Renal pelvis (tissue), 4 donors: ENCODE results near the gene PTGDR2. TPM values are rescaled to one million over a fixed set of nuclear protein-coding genes. Genes with fewer than 3 reads are reported as not detected.

Experiments used
- DNase-seq: peaks from one replicate; pipeline ENCODE4 v3.0.0-alpha.2; 2013
- polyA plus RNA-seq, 3 donors: library from polyadenylated mRNA; unstranded; fragments of 120-200 nt; gene quantifications; one replicate each; pipeline ENCODE4 v1.2.1, GENCODE V29; 2013; ENCODE audit not compliant: insufficient read length in 3 of 3

PTGDR2 gene
- polyA plus RNA-seq, 3 donors = 0.16 to 0.34 (median 0.24) TPM

DNA sequence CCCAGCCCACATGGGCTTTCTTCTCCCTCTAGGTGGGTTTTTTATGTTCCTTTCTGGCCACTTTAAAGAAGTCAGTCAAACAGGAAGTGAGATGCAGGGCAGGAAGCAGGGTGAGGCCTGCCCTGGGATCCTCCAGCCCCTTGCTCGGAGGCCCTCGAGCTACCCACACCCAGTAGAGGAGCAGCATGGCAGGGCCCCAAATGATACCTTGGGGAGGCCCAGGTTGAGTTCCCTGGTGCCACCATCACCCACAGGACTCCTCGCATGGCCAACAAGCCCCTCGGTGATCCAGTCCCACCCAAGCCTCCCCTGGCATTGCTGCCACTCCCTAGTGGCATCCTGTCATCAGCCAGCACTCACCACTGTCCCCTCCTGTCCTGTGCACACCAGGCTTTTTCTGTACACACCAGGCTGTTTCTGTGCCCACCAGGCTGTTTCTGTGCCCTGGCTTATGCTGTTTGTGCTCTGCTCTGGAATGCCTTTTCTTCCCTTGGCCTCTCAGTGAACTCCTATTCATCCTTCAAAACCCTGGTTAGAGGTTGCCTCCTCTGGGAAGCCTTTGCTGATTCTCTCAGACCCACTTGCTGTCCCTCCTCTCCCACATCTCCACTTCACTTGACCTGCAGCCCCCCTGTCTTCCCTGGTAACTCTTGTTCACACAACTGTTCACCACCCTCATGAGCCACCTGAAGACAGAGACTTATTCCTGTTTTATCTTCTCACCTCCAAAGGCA is 3.1 kb upstream of the PTGDR2 start:
- no peak for DNase-seq

DNA sequence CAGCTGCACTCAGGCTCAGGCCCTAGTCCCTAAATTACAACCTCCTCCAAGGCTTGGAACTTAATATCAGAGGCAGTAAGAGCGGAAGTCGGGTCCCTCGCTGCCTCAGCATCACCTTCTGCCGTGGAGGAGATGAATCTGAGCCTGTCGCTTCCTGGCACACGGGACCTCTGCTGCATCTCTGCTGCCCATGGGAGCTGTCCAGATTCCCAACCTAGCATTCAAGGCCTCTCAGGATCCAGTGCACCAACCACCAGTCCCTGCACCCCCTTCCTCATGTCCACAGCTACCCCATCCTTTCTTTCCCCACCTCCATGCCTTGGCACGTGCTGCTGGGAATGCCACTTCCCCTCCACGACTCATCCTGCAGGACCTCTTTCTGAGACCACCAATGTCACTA is 2.5 kb upstream of the PTGDR2 start:
- no peak for DNase-seq

DNA sequence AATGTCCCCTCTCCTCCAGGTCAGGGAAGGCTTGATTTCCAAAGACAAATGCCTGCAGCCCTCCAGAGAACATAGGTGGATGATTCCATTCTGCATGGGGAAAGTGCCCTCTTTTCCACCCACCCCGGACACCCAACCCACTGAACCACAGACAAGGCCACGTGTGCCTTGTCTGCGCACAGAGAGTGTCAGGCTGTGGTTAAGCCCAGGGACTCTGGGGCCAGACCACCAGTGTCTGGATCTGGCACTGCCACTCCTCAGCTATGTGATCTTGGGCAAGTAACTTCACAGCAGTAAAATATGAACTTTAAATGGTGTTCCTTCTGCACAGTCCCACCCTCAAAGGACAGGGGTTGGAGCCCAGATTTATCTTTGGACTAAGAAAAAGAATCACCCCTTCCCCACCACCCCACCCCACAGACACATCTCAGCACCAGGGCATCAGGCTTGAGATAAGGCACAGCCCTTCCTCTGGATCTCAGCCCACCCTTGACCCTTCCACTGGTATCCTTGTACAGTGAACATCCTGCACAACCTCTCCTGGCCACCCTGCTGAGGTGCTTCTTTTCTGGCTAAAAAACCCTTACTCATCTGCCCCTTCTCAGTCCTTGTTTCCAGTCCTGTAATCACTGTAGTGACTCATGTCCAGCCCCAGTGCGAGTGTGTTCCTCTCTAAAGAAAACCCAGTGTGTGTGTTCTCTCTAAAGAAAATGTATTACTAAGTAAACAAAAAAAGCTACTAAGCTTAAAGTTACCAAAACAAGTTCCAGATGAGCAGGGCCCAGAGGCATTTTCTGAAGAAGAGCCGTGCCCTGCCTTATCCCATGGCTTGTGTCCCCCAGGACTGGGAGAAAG is 1.9 kb upstream of the PTGDR2 start:
- DNase-seq = no peak

- no peak for DNase-seq
These were observed 664 bp downstream of the PTGDR2 start for GRCh38 chr11:60854847-60855725.

- DNase-seq = no peak
These were observed 1.5 kb downstream of the PTGDR2 start for GRCh38 chr11:60854140-60854846.

- no peak for DNase-seq
These were observed 2.5 kb downstream of the PTGDR2 start for GRCh38 chr11:60852982-60853950.

DNA sequence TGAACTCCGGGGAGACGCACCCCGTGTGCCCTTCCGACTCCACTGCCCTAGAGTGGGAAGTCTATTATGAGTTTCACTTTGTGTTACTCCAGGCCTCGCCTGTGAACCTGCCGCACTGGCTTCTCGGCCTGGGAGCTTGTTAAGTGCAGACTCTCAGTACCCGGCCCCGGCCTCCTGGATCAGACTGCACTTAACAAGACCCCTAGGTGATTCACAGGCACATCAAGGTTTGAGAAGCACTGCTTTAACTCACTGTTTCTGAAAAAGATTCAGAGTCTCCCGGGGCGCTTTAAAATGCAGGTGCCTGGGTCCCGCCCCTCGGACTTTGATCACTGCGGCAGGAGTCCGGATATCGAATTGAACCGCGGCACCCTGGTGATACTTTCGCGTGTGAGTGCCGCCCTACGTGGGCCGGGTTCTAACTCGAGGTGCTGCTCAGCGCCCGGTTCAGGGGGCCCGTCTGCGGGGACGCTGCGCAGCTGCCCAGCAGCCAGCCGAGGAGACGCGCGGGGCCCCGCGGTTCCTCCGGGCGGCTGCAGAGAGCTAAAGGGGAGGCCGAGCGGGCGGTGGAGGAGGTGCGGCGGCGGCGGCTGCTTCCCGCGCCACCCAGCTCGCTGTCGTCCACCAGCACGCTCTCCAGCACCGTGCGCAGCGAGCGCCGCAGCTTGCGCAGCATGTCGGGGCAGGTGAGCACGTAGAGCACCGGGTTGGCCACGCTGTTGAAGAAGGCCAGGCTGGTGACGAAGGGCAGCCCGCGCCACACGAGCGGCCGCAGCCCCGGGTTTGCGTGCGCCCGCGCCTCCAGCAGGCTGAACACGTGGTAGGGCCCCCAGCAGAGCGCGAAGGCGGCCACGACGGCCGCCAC is 3.4 kb downstream of the PTGDR2 start:
- no peak for DNase-seq

- DNase-seq = no peak
These were observed 4.2 kb downstream of the PTGDR2 start for GRCh38 chr11:60851327-60852104.

- no peak for DNase-seq
These were observed 5.9 kb downstream of the PTGDR2 start for GRCh38 chr11:60849641-60850520.

- DNase-seq = no peak
These were observed 7.0 kb downstream of the PTGDR2 start for GRCh38 chr11:60848714-60849151.

GRCh38 chr11:60847896-60848295 is 7.9 kb downstream of the PTGDR2 start:
- DNase-seq = no peak

DNA sequence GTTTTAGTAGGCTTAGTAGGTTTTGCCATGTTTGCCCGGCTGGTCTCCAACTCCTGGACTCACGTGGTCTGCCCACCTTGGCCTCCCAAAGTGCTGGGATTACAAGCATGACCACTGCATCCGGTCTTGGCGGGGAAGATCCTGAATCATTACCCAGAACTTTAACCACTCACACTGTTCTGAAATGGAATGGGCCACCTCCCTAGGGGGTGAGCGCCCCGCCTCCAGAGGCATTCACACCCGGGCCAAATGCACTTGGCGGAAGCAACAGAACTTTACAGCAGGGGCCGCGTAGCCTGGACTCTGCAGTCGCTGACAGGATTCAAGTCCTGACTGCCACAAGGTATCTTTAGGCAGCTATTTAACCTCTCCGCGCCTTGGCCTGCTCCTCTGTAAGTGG is 8.5 kb downstream of the PTGDR2 start:
- DNase-seq = no peak

DNA sequence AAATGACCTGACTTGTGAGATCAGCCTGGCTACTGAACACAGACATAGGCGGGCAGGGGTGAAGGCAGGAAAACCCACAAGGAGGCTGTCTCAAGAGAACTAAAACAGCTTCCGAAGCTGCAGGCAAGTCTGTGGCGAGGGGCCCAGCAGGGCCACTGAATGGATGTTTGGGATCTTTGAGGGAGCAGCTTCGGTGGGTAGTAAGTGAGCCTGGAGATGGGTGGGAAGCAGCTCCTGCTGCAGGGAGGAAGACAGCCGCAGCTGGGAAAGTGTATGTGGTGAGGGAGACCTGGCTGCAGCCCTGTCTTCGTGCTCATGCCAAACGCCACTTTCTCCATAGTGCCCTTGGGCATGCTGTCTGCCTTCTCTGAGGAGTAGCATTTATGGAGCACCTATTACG is 10.4 kb downstream of the PTGDR2 start:
- no peak for DNase-seq

- no peak for DNase-seq
These were observed 10.9 kb downstream of the PTGDR2 start for GRCh38 chr11:60844870-60845221.

- no peak for DNase-seq
These were observed 11.5 kb downstream of the PTGDR2 start for GRCh38 chr11:60844045-60844869.
